ENCODE data around the gene KCNB1.

DNA sequence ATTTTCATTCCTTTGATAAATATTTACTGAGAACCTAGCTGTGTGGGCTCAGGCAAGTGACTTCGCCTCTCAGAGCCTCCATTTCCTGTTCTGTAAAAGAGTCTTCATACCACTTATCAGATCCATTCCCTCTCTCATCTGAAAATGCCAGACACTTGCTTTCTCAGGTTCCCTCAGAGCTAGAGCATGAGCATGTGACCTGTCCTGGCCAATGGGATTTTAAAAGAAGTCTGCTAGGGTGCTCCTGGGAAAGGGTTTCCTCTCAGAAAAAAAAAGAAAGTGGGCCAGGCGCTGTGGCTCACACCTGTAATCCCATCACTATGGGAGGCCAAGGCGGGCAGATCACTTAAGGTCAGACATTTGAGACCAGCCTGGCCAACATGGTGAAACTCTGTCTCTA, 5.3 kb downstream of the KCNB1 start:
- TF ChIP-seq, protein P1, sequence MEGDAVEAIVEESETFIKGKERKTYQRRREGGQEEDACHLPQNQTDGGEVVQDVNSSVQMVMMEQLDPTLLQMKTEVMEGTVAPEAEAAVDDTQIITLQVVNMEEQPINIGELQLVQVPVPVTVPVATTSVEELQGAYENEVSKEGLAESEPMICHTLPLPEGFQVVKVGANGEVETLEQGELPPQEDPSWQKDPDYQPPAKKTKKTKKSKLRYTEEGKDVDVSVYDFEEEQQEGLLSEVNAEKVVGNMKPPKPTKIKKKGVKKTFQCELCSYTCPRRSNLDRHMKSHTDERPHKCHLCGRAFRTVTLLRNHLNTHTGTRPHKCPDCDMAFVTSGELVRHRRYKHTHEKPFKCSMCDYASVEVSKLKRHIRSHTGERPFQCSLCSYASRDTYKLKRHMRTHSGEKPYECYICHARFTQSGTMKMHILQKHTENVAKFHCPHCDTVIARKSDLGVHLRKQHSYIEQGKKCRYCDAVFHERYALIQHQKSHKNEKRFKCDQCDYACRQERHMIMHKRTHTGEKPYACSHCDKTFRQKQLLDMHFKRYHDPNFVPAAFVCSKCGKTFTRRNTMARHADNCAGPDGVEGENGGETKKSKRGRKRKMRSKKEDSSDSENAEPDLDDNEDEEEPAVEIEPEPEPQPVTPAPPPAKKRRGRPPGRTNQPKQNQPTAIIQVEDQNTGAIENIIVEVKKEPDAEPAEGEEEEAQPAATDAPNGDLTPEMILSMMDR (IDR thresholded peaks at IDR 0.05): no peak
- TF ChIP-seq POLR2A (IDR thresholded peaks at IDR 0.05): no peak
